GM12892 (cell line): ENCODE measurements around the gene P2RX6.
"Not testable (repeated sequence)": the region's sequence is repeated elsewhere in the genome, so short reads cannot be mapped to it uniquely, and the experiment has no call there.

Experiments used
- DNase-seq: peaks from one replicate; pipeline ENCODE4 v3.0.0; 2011; ENCODE audit not compliant: insufficient read length
- FAIRE-seq: peaks from 2 replicates; lab custom pipeline; 2011; peaks lifted over from hg19 to GRCh38; lab: Jason Lieb, UNC
- POLR2A ChIP-seq: IDR thresholded peaks from 2 replicates; pipeline ENCODE4 v1.6.1; 2011; ENCODE audit warnings: low read depth, low read length, control low read depth
- POLR2AphosphoS5 ChIP-seq: IDR thresholded peaks from 2 replicates; pipeline ENCODE4 v1.6.1; 2011; ENCODE audit warnings: low read depth, low read length, control low read depth
- TAF1 ChIP-seq: IDR thresholded peaks from 2 replicates; pipeline ENCODE4 v1.6.1; 2011; ENCODE audit warnings: low read depth, mild to moderate bottlenecking, control low read depth, low read length, borderline replicate concordance

P2RX6 gene

GRCh38 chr22:21064917-21065864 lies 50.2 kb downstream of the P2RX6 start:
- no peak for DNase-seq
- no peak for TF ChIP-seq TAF1
- TF ChIP-seq POLR2A: no peak
- TF ChIP-seq POLR2AphosphoS5: no peak
- no peak for FAIRE-seq

DNA sequence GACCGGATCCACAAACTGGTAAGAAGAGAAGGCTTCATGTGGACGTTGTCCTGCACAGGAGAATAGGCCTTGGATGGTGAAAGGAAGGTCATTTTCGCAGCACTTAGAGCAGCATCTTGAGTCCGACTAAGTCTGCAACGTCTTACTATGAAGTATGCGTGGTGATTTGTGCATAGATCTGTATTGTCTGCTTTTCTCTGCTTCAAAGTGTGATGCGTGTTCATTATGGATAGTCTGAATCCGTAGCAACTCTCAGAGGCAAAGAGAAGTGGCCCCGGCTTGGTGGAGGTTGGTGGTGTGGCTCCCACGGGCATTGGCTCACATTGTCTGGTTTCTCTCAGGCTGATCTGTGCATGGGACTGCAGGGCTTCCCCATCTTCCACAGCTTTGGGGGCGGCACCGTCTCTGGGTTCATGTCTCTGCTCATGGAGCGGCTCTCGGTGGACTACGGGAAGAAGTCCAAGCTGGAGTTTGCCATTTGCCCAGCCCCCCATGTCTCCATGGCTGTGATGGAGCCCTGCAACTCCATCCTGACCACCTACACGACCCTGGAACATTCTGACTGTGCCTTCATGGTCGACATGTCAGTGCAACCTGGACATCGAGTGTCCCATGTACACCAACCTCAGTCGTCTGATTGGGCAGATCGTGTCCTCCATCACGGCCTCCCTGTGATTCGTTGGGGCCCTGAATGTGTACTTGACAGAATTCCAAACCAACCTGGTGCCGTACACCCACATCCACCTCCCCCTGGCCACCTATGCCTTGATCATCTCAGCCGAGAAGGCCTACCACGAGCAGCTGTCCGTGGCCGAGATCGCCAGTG lies 52.3 kb downstream of the P2RX6 start:
- no peak for DNase-seq
- no peak for TF ChIP-seq POLR2A
- TF ChIP-seq TAF1: no peak
- no peak for TF ChIP-seq POLR2AphosphoS5
- no peak for FAIRE-seq

GRCh38 chr22:21067901-21068680 lies 53.1 kb downstream of the P2RX6 start:
- no peak for FAIRE-seq
- no peak for DNase-seq
- TF ChIP-seq TAF1 (no peak), POLR2A (no peak), POLR2AphosphoS5 (no peak)

DNA sequence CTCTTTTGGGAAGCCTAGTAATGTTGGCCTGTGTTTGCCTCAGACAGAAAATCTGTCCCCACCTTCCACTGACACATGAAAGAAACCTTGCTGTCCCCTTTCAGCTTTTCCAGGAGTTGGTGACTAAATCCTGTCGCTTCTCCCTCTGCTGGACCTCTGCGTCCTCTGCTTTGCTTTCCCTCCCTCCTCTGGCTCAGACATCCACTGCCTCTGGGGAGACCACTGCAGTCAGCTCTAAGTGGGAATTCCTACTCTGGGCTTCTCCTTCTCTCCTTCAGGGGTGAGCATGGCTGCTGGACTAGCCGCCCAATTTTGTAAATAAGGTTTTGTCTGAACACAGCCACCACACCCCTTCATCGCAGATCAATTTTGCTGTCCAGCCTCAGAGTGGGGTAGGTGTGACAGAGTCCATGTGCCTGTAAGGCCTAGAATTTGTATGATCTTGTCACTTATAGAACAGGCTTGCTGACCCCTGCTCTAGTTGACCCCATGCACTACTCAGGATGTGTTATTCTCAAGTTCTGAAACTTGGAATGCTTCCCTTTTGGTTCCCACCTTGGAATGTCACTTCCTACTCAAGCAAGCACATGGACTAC lies 53.8 kb downstream of the P2RX6 start:
- no peak for DNase-seq
- TF ChIP-seq TAF1 (no peak), POLR2A (no peak), POLR2AphosphoS5 (no peak)
- FAIRE-seq: no peak

- no peak for DNase-seq
- FAIRE-seq: no peak
Measured at GRCh38 chr22:21069375-21069774, 54.4 kb downstream of the P2RX6 start.

GRCh38 chr22:21070690-21071615 lies 56.0 kb downstream of the P2RX6 start:
- no peak for TF ChIP-seq POLR2A
- TF ChIP-seq POLR2AphosphoS5: no peak
- TF ChIP-seq TAF1: no peak
- FAIRE-seq (no peak), DNase-seq (no peak)

More at GRCh38 chr22:21069375-21069774, 54.4 kb downstream of the P2RX6 start:
- TF ChIP-seq TAF1 (no peak), POLR2AphosphoS5 (no peak), POLR2A (no peak)

DNA sequence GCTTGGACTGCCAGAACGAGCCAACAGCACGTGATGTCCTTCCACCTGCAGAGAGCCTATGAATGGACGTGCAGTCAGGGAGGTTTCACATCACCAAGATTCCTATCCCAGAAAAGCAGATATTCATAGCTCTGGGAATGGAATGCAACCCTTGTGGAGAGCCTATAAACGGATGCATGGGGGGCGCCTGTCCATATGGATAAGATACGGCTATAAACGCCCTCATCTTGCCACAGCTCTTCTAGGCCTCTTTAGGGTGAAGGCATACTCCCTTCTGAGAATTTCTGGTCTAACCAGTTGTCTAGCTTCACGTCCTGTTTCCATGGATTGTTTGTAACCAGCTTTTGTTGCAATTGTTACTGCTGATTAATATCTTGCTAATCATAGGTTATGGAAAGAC lies 56.8 kb downstream of the P2RX6 start:
- not testable (repeated sequence) for DNase-seq, FAIRE-seq

GRCh38 chr22:21073023-21073422 lies 58.1 kb downstream of the P2RX6 start:
- TF ChIP-seq POLR2AphosphoS5: no peak
- TF ChIP-seq TAF1: no peak
- no peak for TF ChIP-seq POLR2A
- FAIRE-seq (no peak), DNase-seq (no peak)

DNA sequence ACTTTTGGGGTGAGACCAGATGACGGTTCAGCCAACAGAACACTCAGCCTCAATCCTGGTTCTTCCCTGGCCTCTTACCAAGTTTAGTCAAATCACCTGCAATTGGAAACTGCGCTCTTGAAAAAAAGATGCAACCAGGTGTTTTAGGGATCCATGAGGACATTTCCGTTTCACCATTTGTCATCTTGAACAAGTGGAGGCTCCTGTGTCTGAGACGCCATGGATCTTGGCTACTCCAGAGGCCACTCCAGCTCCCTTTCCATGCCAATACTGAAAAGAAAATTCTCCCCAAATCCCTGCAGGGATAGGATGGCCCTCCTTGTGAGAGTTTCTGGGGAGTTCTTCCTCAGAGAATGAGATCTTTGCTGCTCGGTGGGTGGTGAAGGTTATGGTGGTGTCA lies 58.5 kb downstream of the P2RX6 start:
- no peak for DNase-seq
- no peak for FAIRE-seq

DNA sequence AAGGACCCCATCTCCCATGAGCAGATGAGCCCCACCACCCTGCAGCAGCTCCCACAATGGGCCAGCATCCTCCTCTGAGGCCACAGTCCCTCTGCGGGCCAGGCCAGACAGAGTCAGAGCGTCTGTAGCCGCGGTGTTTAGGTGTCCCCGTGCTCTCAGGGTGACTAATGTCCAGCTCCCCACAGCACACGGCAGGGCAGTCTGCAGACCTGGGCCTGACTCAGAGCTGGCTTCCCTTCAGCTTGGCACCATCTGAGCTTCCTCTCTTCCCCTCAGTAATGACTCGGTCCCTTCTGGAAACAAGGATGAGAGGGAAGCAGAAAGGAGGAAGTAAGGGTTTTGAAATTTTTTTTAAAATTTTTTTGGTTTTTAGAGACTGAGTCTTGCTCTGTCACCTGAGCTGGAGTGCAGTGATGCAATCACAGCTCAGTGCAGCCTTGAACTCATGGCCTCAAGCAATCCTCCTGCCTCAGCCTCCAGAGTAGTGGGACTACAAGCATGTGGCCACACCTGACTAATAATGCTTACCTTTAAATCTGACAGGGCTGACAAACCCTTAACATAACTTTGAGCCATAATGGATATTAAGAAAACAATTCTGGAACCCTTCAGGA lies 59.2 kb downstream of the P2RX6 start:
- TF ChIP-seq POLR2A: no peak
- no peak for TF ChIP-seq POLR2AphosphoS5
- TF ChIP-seq TAF1: no peak
- DNase-seq (no peak), FAIRE-seq (no peak)

More for the DNA sequence above, 58.5 kb downstream of the P2RX6 start:
- TF ChIP-seq POLR2A (no peak), POLR2AphosphoS5 (no peak), TAF1 (no peak)
